HG02623 (cell line): ENCODE results near the gene TLR10.
"Not testable (repeated sequence)": the region's sequence is repeated elsewhere in the genome, so short reads cannot be mapped to it uniquely, and the experiment has no call there.

ENCODE experiments used
- ATAC-seq: cut with Tn5 transposase; IDR thresholded peaks from one replicate; pipeline ENCODE4 v1.9.1; 2021; ENCODE audit warnings: moderate library complexity; ENCODE audit not compliant: unreplicated experiment

Gene TLR10

DNA sequence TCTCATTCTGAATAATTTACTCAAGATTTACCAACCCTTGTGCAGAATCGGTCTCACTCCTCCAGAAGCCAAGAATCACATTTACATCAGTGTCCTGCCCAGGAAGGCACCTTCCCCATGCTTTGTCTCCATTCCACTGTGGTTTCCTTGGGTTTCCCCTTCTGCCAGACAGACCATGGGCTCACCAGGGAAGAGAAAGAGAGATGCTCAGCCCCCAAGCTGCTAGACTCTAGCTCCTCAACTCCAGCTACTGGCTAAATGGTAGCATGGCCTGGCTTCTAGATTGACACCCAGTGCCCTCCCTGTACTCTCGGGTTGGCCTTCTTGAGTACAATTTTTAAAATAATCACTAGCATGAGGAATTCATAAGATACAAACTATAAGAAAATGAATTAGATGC is 12.9 kb downstream of the TLR10 start:
- no peak for ATAC-seq

DNA sequence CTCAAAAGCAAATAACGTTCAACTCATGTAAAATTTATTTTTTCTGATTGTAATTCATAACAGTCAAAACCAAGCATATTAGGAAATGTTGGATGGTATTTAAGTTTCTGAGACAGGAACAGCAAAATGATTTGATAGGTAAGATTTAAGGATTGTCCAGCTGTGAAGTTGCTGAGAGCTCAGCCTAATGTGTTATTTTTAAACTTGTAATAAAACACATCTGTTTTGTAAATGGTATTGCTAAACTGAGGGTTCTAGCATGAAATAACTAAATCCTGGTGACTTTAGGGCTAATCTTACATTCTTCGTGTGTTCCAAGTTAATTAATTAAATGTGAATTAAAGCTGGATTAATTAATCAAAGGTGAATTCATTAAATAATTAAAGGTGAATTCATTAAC is 13.3 kb downstream of the TLR10 start:
- ATAC-seq, result no peak

DNA sequence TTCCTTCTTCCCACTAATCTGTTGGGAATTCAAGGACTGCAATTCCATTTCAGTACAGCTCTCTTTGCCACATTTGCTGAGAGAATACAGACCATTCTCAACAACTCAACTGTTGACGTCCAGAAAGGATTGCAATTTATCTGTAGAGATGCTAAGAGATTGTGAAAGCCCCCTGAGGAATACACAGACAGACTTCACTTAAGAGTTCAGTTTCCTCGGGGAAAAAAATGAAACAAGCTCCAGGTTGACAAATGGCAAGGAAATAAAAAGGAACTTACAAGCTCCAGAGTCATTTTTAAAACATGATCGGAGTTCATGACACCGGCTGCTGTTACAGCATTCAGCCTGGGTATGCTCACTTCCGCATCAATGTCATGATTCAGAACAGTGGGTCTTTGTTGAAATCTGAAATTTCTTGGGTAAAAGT is 13.8 kb downstream of the TLR10 start:
- ATAC-seq, result no peak

DNA sequence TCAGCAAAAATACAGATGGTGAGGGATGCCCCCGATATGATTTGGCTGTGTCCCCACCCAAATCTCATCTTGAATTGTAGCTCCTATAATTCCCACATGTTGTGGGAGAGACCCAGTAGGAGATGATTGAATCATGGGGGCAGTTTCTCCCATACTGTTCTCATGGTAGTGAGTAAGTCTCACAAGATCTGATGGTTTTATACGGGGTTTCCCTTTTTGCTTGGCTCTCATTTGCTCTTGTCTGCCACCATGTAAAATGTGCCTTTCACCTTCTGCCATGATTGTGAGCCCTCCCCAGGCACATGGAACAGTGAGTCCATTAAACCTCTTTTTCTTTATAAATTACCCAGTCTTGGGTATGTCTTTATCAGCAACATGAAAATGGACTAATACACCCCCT is 15.8 kb downstream of the TLR10 start:
- ATAC-seq, result not testable (repeated sequence)

DNA sequence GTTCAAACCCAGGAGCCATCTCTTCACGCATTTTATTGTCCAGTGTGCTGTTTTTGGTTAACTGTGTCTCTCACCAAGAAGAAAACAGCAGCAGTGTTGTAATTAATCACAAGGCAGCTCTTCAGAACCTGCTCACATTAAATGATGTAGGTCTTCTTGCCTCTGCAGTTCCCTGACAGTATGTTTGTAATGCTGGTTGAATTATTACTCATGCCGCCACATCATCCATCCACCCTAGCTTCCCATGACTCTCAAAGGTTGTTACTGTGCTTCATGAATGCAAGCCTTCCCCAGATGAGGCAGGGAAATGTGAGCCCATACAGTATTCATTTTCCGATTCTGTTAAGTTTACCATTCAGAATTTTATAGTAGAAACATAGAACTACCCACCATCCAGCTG is 17.4 kb downstream of the TLR10 start:
- ATAC-seq, result no peak

DNA sequence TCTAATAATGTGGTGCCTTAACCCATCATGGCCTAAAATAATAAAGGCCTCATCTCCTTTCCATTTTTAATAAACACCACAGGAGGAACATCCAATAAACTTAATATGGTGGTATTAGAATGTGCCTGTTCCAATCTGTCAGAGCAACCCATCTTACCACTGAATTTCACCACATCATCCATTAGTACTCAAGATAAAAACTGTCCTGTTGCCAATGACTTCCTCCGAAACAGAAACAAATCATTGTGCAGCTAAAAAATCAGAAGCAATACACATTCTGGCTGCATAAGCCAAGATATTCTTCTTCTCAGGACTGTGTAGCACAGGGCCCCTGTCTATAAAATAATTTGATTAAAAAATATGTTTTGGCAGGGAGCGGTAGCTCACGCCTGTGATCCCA is 18.5 kb downstream of the TLR10 start:
- no peak for ATAC-seq

DNA sequence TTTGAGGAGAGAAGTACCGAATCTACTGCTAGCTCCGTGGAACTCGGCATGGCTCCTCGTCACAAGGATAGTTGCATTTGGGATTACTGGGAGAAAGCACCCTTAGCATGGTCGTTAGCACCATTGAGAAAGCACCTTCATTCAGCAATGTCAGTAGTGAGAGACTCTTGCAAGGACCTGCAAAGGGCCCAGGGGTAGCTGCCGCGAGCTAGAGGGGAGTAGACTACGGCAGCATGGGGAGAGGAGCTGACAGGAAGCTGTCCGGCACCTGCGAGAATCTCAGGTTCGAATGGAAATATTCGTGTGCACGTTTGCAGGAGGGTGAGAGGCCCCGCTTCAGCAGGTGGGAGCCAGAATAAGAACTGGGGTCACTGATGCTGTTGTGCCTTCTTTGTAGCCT is 20.2 kb downstream of the TLR10 start:
- peak; percentile 31 for ATAC-seq

DNA sequence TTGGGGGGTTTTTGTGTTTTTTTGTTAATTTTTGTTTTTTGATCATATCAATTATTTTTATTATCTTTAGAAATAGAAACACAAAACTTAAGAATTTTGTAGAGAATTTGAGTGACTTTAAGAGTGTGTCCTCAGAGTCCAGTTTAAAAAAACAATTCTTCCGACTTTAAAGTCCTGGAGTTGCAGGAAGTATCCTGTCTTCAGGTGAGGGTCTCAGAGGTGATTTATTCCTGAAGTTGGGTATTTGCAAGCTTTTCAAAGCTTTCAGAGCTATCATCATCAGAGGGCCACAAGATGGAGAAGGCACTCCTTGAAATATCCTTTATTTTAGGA is 23.0 kb downstream of the TLR10 start:
- ATAC-seq, result no peak

DNA sequence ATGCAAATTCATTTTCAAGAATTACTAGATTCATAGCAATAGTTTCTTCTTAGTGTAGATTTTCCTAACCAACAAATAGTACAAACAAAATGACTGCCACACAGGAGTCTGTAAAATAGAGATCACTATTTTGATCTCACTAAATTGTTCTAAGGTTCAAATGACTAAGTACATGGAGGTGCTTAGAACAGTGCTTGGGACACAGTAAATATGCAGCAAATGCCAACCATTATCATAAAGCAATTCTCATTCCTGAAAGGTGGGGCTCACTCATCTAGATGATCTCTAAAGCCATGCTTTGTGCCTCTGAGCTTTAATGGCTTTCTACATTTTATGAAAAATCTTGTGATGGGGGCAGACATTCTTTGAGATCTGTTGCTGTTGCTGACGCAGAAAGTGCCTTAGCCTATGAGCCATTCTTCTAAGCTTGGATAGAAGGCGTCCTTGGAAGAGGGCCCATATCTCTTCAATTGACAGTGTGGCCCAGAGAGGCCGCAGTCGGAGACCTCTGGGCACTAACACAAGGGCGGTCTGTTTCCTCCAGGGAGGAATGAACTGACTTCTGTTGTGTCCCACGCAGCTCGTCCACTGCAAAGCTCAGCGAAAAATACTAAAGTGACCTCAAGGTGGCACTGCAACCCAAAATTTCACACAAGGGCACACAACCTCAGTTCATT is 23.5 kb downstream of the TLR10 start:
- ATAC-seq, result no peak

DNA sequence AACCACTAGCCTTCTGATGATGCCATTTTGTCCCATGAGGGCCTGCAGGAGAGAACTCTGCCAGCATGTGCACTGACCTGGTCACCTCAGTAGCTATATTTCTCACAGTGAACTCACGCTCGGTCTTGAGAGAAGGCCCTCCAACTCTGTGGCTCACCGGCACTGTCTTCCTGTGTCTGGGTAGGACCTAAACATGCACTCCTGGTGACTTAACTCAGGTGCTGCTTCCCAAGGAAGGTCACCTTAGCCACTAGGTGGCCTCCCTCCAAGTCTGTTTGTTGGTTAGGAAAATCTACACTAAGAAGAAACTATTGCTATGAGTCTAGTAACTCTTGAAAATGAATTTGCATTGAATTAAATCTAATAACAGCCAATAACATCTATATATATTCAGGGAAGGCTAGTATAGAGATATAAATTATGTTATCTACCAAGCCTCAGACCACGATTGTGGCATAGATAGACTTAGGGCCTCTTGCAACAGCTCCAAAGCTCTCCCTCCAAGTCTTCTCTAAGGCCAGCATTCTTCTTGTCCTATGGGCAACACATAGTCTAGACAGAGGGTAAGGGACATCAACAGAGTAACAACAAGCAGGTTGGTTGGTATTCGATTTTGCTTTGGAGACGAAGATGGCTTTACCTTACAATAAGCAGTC is 24.7 kb downstream of the TLR10 start:
- no peak for ATAC-seq

DNA sequence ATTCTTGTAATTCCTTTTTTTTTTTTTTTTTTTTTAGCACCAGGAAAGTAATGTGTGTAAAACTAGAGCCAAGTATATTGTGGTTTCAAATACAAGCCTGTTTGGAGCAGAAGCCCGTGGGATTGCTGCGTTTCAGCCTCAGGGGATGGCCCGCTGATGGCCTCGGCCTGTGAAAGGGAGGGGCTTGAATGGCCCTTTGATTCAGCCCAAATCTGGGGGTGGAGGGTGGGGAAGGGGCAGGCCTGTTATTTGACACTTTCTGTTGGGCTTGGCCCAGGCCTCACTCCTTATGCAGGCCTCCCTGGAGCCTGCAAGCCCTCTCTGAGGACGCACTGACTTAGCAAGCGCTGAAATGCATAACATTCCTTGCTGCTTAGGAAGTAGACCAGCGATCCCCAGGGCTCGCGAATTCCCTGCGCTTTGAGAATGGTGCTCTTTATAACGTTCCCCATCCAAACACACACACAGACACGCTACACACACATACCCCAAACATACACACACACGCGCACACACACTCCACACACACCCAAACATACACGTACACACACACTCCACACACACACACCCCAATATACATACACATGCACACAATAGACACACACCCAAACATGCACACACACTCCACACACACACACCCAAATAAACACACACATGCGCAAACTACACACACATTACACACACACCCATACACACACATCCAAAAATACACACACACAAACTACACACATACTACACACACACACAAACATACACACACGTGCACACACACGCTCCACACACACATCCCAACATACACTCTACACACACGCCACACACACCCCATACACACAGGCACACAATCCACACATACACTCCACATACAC is 29.6 kb downstream of the TLR10 start:
- ATAC-seq, result no peak

DNA sequence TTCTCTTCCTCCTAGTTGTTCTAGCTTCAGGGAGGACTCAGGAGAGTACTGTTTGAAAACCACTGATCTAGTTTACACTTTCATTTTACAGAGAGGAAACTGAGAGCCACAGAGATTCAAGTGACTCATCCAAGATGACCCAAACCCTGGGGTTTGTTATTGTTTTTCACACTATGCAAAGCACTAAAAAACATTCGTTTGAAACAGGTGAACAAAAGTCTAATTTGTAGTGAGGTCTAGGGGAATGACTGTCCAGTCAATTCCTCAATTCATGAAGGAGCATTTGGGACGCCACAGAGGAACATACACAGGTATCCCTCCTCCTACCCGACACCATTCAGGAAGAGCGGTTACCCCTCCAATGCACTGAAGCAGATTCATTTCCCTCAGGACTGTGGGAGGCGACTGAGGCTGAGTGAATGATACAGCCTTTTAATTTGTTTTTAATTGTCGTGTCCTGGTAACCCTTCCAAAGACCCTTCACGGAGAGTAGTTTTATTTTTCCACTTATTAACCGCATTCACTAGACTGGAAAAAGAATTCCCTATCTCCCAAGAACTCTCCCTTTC is 30.3 kb downstream of the TLR10 start:
- peak; percentile 93 for ATAC-seq

DNA sequence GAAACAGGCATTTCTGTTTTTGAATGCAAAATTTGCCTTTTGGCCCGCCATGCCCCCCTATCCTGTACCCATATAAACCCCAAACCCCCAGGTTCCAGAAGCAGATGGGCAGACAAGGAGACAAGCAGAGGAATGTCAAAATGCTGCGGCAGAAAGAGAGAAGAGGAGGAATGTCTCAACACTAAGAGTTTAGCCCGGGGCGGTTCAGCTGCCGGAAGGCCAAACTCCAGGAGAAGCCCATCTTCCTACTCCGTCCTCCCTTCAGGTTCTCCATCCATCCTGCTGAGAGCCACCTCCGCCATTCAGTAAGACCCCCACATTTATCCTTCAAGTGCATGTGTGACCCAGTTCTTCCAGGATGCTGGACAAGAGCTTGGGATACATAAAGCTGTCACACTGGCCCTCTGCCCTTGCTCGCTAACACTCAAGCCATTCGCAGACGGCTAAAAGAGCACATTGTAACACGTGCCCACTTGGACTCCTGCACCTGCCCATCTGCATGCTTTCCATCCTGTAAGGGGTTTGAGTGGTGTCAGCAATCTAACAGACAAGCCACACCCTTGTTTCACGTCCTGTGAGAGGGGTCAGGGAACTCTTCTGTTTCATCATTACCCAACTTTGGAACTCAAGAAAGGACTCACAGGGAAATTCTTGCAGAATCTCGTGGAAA is 31.3 kb downstream of the TLR10 start:
- no peak for ATAC-seq

DNA sequence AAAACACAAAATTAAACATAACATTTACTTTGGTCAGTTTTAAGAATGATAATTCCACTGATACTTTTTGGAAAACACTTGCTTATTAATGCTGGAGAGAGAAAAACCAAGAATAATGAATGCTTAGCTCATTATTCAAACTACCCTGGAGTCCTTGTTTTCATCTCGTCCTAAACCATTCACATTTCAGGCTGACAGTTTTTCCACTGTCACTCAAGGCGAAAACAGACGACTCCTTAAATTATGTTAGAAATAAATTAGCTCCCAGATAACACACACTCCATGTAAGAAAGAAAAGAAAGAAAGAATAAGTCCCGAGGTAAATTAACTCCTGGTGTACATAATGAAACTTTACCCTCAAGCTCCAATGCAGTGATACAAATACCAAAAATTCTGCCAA is 33.5 kb downstream of the TLR10 start:
- ATAC-seq, result no peak

DNA sequence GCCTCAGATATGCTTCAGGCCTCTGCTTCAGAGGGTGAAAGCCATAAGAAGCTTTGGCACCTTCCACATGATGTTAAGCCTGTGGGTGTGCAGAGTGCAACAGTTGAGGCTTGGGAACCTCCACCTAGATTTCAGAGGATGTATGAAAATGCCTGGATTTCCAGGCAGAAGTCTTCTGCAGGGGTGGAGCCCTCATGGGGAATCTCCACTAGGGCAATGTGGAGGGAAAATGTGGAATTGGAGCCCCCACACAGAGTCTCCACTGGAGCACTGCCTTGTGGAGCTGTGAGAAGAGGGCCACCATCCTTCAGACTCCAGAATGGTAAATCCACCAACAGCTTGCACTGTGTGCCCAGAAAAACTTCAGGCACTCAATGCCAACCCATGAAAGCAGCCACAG is 35.2 kb downstream of the TLR10 start:
- no peak for ATAC-seq

DNA sequence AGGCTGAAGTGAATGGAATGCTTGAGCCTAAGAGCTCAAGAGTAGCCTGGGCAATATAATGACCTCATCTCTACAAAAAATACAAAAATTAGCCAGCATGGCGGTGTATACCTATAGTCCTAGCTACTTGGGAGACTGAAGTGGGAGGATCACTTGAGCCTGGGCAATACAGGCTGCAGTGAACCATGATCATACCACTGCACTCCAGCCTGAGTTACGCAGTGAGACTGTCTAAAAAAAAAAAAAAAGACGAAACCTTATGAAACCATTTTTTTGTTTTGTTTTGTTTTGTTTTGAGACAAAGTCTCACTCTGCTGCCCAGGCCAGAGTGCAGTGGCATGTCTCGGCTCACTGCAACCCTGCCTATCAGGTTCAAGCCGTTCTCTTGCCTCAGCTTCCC is 36.9 kb downstream of the TLR10 start:
- no peak for ATAC-seq

DNA sequence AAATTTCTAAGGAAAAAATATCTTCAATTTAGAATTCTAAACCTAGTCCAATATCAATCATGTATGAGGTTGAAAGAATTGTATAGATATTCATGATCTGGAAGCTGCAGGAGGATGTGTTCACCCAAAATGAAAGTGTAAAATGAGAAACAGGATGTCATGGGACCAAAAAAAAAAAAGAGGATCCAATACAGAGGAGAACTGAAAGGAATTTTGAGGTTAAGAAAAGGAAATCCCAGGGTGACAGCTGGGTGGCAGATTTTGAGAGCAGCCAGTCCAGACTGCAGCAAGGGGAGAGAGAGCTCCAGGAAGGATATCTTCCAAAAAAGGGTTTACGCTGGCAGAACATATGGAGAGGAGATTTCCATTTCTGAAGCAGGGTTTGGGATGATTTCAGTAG is 38.9 kb downstream of the TLR10 start:
- no peak for ATAC-seq

DNA sequence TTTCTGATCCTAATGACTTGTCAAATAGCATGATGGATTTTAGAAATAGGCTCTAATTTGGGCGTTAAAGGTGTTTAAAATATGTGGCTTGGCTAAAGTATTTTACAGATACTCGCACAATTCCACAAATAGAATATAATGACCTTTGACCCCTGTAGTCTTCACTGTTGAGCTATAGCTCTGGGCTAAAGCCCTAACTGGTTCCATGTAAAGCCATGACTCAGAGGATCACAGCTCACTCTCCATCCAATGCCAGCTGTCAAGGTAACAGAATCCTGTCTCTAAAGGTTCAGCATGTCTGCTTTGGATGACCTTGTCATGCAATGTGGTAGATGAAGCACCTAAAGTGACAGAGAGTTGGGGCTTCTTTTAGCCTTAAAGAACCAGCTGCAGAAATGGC is 42.5 kb downstream of the TLR10 start:
- ATAC-seq, result no peak

DNA sequence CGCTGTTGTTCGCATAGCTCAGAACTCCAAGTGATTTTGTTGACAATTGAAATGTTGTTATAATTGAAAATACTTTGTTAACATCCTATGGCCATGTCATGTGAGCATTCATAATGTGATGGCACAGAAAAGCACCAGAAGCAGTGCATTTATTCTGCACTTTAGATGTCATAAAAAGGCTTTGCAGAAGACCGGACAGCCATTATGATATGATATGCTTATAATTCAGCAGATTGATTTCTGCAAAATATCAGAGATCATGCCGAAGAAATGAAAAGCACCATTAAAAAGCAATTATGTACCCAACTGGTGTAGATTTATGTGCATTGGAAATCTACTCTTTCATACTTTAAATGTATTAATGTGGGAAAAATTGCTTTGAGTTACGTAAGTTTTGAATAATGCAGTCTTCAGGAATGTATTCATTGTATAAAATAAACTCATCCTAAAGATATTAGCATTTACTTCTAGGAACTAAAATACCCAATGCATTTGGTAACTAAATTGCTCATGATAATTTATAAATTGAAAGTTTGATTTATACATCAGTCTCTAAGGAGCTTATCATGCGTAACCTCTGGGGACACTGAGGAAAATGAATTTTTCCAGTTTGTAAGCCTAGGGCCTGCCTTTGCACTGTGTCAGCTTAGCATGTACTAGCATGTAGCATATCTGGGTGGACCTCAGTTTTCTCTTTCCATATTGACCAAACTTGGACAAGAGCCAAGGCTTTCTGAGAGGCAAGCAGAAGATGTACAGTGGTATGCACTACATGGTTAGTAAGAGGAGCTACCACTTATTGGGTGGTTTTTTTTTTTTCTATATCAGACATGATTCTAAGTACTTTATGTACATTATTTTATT is 43.6 kb downstream of the TLR10 start:
- no peak for ATAC-seq

DNA sequence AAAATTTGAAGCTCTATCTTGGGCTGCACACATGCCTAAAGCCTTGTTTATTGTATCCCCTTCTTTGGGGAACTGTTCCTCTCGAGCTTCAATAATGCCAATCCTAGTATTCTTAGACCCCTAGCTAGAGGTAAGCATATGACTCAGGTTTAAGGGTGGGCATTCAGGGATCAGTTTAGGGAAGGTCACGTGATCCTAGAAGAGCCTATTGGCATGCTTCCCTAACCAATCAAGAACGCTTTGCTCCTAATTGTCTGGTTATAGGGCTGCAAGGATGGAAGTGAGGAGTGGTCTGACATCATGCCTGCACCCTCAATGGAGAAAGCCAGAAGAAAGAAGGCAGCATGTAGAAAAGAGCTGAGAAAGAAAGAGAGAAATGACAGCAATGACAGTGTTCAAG is 46.9 kb downstream of the TLR10 start:
- ATAC-seq, result no peak
